SK-N-MC (cell line): Measurements from ENCODE around the gene ATP6V1D.
"Not testable (repeated sequence)": the region's sequence is repeated elsewhere in the genome, so short reads cannot be mapped to it uniquely, and the experiment has no call there.

Experiments
- EZH2 ChIP-seq: fragments of 200-600 bp; sonication (generic); IDR thresholded peaks from one replicate; pipeline ENCODE4 v1.6.1; 2017; ENCODE audit warnings: antibody characterized with exemption
- POLR2AphosphoS5 ChIP-seq: IDR thresholded peaks from 2 replicates; pipeline ENCODE4 v1.6.1; 2012; ENCODE audit warnings: mild to moderate bottlenecking, low read depth, low read length, borderline replicate concordance

- TF ChIP-seq EZH2, POLR2AphosphoS5: not testable (repeated sequence)
These were observed 48.7 kb upstream of the ATP6V1D start for GRCh38 chr14:67408122-67408801.
